A673 (cell line): ENCODE data around the gene EPB41L4B.

ENCODE experiments used
- CTCF ChIP-seq: fragments of 300-800, 200-600 bp; sonication (generic); conservative IDR thresholded peaks from 2 replicates; pipeline ENCODE4 v1.5.1; 2017; ENCODE audit warnings: low read depth, mild to moderate bottlenecking, antibody characterized with exemption, low read length, moderate library complexity, mixed read lengths
- EZH2 ChIP-seq: fragments of 200-600 bp; sonication (generic); IDR thresholded peaks from 2 replicates; pipeline ENCODE4 v1.6.1; 2017; ENCODE audit warnings: borderline replicate concordance, low read depth, mild to moderate bottlenecking, mixed read lengths, antibody characterized with exemption, low read length; ENCODE audit not compliant: poor library complexity, severe bottlenecking

DNA sequence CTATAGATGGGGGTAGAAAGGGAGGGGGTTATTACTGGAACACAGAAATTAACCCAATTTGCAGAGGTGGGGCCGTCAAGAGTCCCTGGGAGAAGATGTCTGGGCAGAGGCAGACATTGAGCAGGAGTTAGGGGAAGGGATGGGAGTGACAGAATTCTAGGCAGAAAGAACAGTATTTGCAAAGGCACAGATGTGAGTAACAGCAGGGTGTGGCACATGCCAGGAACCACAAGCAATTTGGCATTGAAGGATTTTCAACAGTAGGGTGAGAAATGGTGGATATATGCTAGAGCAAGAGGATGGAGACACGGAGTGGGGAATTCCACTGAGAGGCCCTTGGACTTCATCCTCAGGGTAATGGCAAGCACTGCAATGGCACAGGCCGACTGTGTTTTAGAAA lies 82.2 kb downstream of the EPB41L4B start:
- TF ChIP-seq CTCF: no peak
- TF ChIP-seq EZH2: no peak
